ENCODE data around the gene LMLN. TPM values are rescaled to one million over a fixed set of nuclear protein-coding genes. Genes with fewer than 3 reads are reported as not detected.

The LMLN gene
- total RNA-seq, 2 donors from 2014 or later, result 1.6 to 4.4 TPM

DNA sequence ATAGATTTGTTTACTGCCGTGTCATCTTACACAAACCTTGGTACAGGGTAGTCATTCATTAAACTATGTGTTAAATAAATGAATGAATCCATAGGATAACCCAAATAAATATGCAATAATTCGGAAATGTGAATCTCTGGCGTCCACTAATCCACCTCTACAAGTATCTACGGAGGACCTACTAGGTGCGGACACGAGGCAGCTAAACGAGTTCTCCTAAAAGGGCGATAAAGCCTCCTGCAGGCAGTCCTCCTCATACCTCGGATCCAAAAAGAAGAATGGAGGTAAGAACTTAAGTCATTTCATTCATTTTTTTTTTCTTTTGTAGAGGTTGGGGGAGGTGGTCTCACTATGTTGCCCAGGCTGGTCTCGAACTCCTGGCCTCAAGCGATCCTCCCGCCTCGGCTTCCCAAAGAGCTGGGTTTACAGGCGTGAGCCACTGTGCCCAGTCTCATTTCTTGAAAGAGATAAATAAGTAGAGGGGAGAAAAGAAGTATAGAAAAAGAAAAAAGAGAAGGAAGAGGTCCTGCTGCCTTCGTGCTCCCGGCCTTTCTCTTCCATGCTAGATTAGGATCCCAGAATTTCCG lies 10.7 kb upstream of the LMLN start:
- Histone ChIP-seq H3K27ac (peak overlapping the region; percentile 82 to 94 (median 92)), H3K27me3 (no peaks in the 10 kb centered on the region)
- no peak for DNase-seq

GRCh38 chr3:197949778-197950676 lies 10.0 kb upstream of the LMLN start, which contains the start of gene RPL35A:
Gene RPL35A (plus strand): TSS chr3:197950190. CDS start chr3:197950968, 778 bp downstream.
- peak; percentile 94 for ATAC-seq
- WGBS, 2 donors, result 0 to 1% methylated on average over 35 to 36 of the region's 36 CpGs

More for the DNA sequence above, 10.7 kb upstream of the LMLN start:
- Histone ChIP-seq H3K4me1 (peaks cover 37% of the 10 kb centered on the region), H3K9me3 (no peaks in the 10 kb centered on the region), H3K4me3 (no peak overlapping the region), H3K36me3 (replicated peaks in 1 of 2; ENCODE audit: insufficient read depth in 1 of 2, low read depth in 2 of 2) (peaks cover 10 to 17% of the 10 kb centered on the region in 2 donors)
- WGBS, 2 donors, result 11 to 15% methylated on average over 17 of the region's 17 CpGs
- ATAC-seq, result no peak
- TF ChIP-seq POLR2A (IDR thresholded peaks at IDR 0.05) (no peak), CTCF (IDR thresholded peaks at IDR 0.05) (no peak)
- intact Hi-C loops (cut with DNase I), result no loop called here

GRCh38 chr3:197950677-197951061 lies 9.3 kb upstream of the LMLN start:
- no peaks in the 10 kb centered on the region for H3K27me3 ChIP-seq
- DNase-seq (no peak), ATAC-seq (no peak)
- 0% methylated on average over 11 of the region's 11 CpGs for WGBS, 2 donors
- H3K27ac ChIP-seq, result peak overlapping the region; percentile 82 to 94 (median 92)
- H3K9me3 ChIP-seq, result no peaks in the 10 kb centered on the region
- intact Hi-C loops (cut with DNase I), result no loop called here
- peak overlapping the region; percentile 54 to 57 for H3K4me3 ChIP-seq
- H3K4me1 ChIP-seq, result peaks cover 37% of the 10 kb centered on the region
- TF ChIP-seq POLR2A (IDR thresholded peaks at IDR 0.05), result no peak
- TF ChIP-seq CTCF (IDR thresholded peaks at IDR 0.05), result no peak
- H3K36me3 ChIP-seq (replicated peaks in 1 of 2; ENCODE audit: insufficient read depth in 1 of 2, low read depth in 2 of 2), result peaks cover 17 to 21% of the 10 kb centered on the region in 2 donors

More at GRCh38 chr3:197949778-197950676, 10.0 kb upstream of the LMLN start, which contains the start of gene RPL35A:
- Histone ChIP-seq H3K9me3 (no peaks in the 10 kb centered on the region), H3K36me3 (replicated peaks in 1 of 2; ENCODE audit: insufficient read depth in 1 of 2, low read depth in 2 of 2) (peaks cover 17% of the 10 kb centered on the region in 2 donors), H3K27me3 (no peaks in the 10 kb centered on the region), H3K4me3 (peak within 1 kb of the TSS; percentile 54 to 57), H3K27ac (peak within 1 kb of the TSS; percentile 82 to 94 (median 92)), H3K4me1 (peaks cover 37% of the 10 kb centered on the region)
- DNase-seq, result peak; percentile 87 to 91 (median 88)
- TF ChIP-seq POLR2A (IDR thresholded peaks at IDR 0.05) (peak in 2 of 3 donors; percentile 88 to 91), CTCF (IDR thresholded peaks at IDR 0.05) (peak in 1 of 7 experiments; percentile 13)
- intact Hi-C loops (cut with DNase I), result no loop called here

GRCh38 chr3:197951392-197951990 lies 8.5 kb upstream of the LMLN start:
- peaks cover 17 to 26% of the 10 kb centered on the region in 2 donors for H3K36me3 ChIP-seq (replicated peaks in 1 of 2; ENCODE audit: insufficient read depth in 1 of 2, low read depth in 2 of 2)
- TF ChIP-seq CTCF (IDR thresholded peaks at IDR 0.05) (no peak), POLR2A (IDR thresholded peaks at IDR 0.05) (no peak)
- H3K27ac ChIP-seq, result peak overlapping the region in 2 of 4 donors; percentile 90 to 94
- no peaks in the 10 kb centered on the region for H3K9me3 ChIP-seq
- no peak for DNase-seq
- peak overlapping the region in 1 of 2 donors; percentile 57 for H3K4me3 ChIP-seq
- intact Hi-C loops (cut with DNase I), result no loop called here
- H3K4me1 ChIP-seq, result peaks cover 37% of the 10 kb centered on the region
- no peaks in the 10 kb centered on the region for H3K27me3 ChIP-seq
- no peak for ATAC-seq
- WGBS, 2 donors, result 64 to 76% methylated on average over 21 of the region's 21 CpGs

Measured in body of pancreas (tissue), 4 donors.